B cell (primary cell): ENCODE data around the gene FLAD1. TPM values are rescaled to one million over a fixed set of nuclear protein-coding genes. Genes with fewer than 3 reads are reported as not detected.

Experiments used
- ATAC-seq: fragments of 200-7000 bp; cut with Tn5 transposase; one replicate; pipeline ENCODE4 v1.10.0; 2021; ENCODE audit warnings: low read depth, mild to moderate bottlenecking, moderate number of reproducible peaks, moderate library complexity
- CTCF ChIA-PET: fragments of 350-600 bp; sonication (Branson Sonifier 250); formaldehyde crosslinking; loops from one replicate; lab custom pipeline; 2021; ENCODE audit warnings: antibody characterized with exemption, inconsistent platforms; lab: Charles Lee
- POLR2A ChIA-PET: fragments of 350-600 bp; sonication (Branson Sonifier 250); formaldehyde crosslinking; loops from one replicate; lab custom pipeline; 2021; ENCODE audit warnings: antibody characterized with exemption; lab: Charles Lee
- DNase-seq: peaks from one replicate; pipeline ENCODE4 v3.0.0; 2013
- H2AFZ ChIP-seq: 2 replicates; pipeline ENCODE4 v1.6.1; 2012; ENCODE audit warnings: mild to moderate bottlenecking, low read depth, low read length; ENCODE audit not compliant: insufficient read depth, poor library complexity, severe bottlenecking
- H3K27ac ChIP-seq, 2 donors: 1 replicate in 1 of 2; 2 replicates in 1 of 2; pipeline ENCODE4 v1.5.1; 2012 to 2013; ENCODE audit warnings: low read length in 2 of 2, mild to moderate bottlenecking in 2 of 2, moderate library complexity in 1 of 2
- H3K27me3 ChIP-seq, 4 experiments: fragments of 200-600 bp in 1 of 4; sonication (generic) in 1 of 4; replicated peaks in 1 of 4; 1 replicate in 2 of 4; 2 replicates in 2 of 4; pipeline versions ENCODE4 v1.6.1 to v1.7.0; 2013 to 2016; ENCODE audit warnings: low read length in 3 of 4, mild to moderate bottlenecking in 2 of 4, mixed read lengths in 1 of 4, moderate library complexity in 1 of 4; ENCODE audit not compliant: insufficient read depth in 4 of 4, control insufficient read depth in 3 of 4; ENCODE audit errors: control extremely low read depth in 1 of 4
- H3K36me3 ChIP-seq, 2 experiments: replicated peaks in 1 of 2; 1 replicate in 1 of 2; 2 replicates in 1 of 2; pipeline versions ENCODE4 v1.6.1 to v1.7.1; 2013; ENCODE audit warnings: low read length in 1 of 2; ENCODE audit not compliant: insufficient read depth in 2 of 2, control insufficient read depth in 1 of 2; ENCODE audit errors: control extremely low read depth in 1 of 2, extremely low read depth in 1 of 2
- H3K4me1 ChIP-seq, 2 donors: fragments of 200-600 bp in 1 of 2; sonication (generic) in 1 of 2; 1 replicate in 1 of 2; 2 replicates in 1 of 2; pipeline versions ENCODE4 v1.5.1 to v1.6.1; 2013 to 2017; ENCODE audit warnings: low read length in 2 of 2; ENCODE audit not compliant: control insufficient read depth in 2 of 2, insufficient read depth in 2 of 2
- H3K4me2 ChIP-seq: replicated peaks from 2 replicates; pipeline ENCODE3; 2012; ENCODE audit warnings: mild to moderate bottlenecking, low read depth, low read length; ENCODE audit not compliant: poor library complexity, severe bottlenecking
- H3K4me3 ChIP-seq, 5 experiments: fragments of 200-600 bp in 1 of 5; sonication (generic) in 1 of 5; 1 replicate in 3 of 5; 2 replicates in 2 of 5; pipeline versions ENCODE4 v1.5.1 to v1.7.0; 2011 to 2016; ENCODE audit warnings: low read length in 4 of 5, mild to moderate bottlenecking in 4 of 5, low read depth in 2 of 5, control low read depth in 1 of 5, moderate library complexity in 1 of 5; ENCODE audit not compliant: insufficient read depth in 1 of 5; ENCODE audit errors: control extremely low read depth in 1 of 5, extremely low read depth in 1 of 5
- H3K79me2 ChIP-seq: fragments of 200-600 bp; sonication (generic); one replicate; pipeline ENCODE4 v1.6.0; 2016; ENCODE audit warnings: low read length; ENCODE audit not compliant: control insufficient read depth, insufficient read depth
- H3K9ac ChIP-seq: fragments of 200-600 bp; sonication (generic); 2 replicates; pipeline ENCODE4 v1.6.1; 2017; ENCODE audit warnings: mild to moderate bottlenecking, low read length, moderate library complexity
- H3K9me3 ChIP-seq, 3 donors: one replicate each; pipeline versions ENCODE4 v1.6.1 to v1.7.1; 2013; ENCODE audit warnings: low read length in 2 of 3; ENCODE audit not compliant: control insufficient read depth in 2 of 3, insufficient read depth in 1 of 3; ENCODE audit errors: control extremely low read depth in 1 of 3
- H4K20me1 ChIP-seq: 2 replicates; pipeline ENCODE4 v1.6.0; 2012; ENCODE audit warnings: mild to moderate bottlenecking, low read length; ENCODE audit not compliant: insufficient read depth, control insufficient read depth, poor library complexity, severe bottlenecking
- H3K27ac Mint-ChIP-seq: one replicate; pipeline ENCODE4 v1.8.0; 2021; ENCODE audit warnings: mixed read lengths
- H3K27me3 Mint-ChIP-seq: one replicate; pipeline ENCODE4 v1.8.0; 2021; ENCODE audit warnings: mixed read lengths
- H3K4me1 Mint-ChIP-seq: one replicate; pipeline ENCODE4 v1.8.0; 2021; ENCODE audit warnings: mixed read lengths
- H3K4me3 Mint-ChIP-seq: one replicate; pipeline ENCODE4 v1.8.0; 2021; ENCODE audit warnings: mixed read lengths
- H3K9me3 Mint-ChIP-seq: one replicate; pipeline ENCODE4 v1.8.0; 2022; ENCODE audit warnings: mixed read lengths; ENCODE audit not compliant: insufficient read depth
- EZH2 ChIP-seq: IDR thresholded peaks from 2 replicates; pipeline ENCODE4 v1.6.1; 2012; ENCODE audit warnings: borderline replicate concordance, low read depth, mild to moderate bottlenecking, moderate library complexity, low read length; ENCODE audit not compliant: insufficient read depth, poor library complexity, severe bottlenecking
- WGBS: methylation state at CpG from one replicate; pipeline ENCODE4 v1.1.5; 2013; ENCODE audit warnings: missing lambda C conversion rate; ENCODE audit not compliant: insufficient coverage; 5-methylcytosine and 5-hydroxymethylcytosine counted together
- intact Hi-C: fragments of 100-400 bp; cut with micrococcal nuclease; formaldehyde crosslinking; loops from one replicate; pipeline ENCODE4 v1.10.0; 2022
- polyA plus RNA-seq: library from polyadenylated mRNA; depleted of rRNA; stranded (reverse); fragments of >200 nt; gene quantifications from 2 replicates; pipeline ENCODE4 v1.2.3, GENCODE V29; 2012
- total RNA-seq, 2 donors: library from RNA; stranded (reverse); fragments of 120-200 nt in 1 of 2; gene quantifications; 1 replicate in 1 of 2; 2 replicates in 1 of 2; pipeline versions ENCODE4 v1.2.3 to v1.2.4, GENCODE V29; 2013 to 2022
- TF ChIP-seq, protein P1 (sequence below): fragments of 200-600 bp; IDR thresholded peaks from one replicate; pipeline ENCODE4 v1.8.0; 2022; ENCODE audit warnings: antibody characterized with exemption, mild to moderate bottlenecking

FLAD1 gene
- total and polyA plus RNA-seq, 2 donors (not counting 1 experiment from before 2014, with no cell fraction given), result 51.4 to 83.0 TPM

DNA sequence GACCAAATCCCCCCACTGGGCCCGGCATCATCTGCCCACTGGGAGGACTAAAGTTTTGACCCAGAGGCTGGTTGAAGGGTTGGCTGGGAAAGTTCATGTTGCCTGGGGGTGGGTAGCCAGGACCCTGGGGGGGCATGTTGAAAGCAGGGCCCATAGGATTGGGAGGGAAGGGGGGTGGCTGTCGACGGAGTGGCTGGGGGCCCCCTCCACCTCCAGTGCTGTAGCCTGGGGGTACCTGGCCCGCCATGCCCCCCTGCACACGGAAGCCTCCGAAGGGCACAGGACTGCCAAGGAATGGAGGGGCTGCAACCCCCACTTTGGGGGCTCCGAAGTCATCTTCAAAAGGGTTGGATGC, 23.7 kb upstream of the FLAD1 start:
- no peak overlapping the region for H3K4me3 ChIP-seq
- H3K36me3 ChIP-seq, result peaks cover 0 to 34% of the 10 kb centered on the region in 2 experiments
- no peaks in the 10 kb centered on the region for H3K27me3 Mint-ChIP-seq
- CTCF ChIA-PET, result interaction anchor here (0.7 to 6.5 kb wide), 4 partner anchors 13 to 60 kb away, joined by 3 to 38 read pairs (median 4); partner anchors contain the start of genes CKS1B, FLAD1 and SHC1
- peaks cover 50% of the 10 kb centered on the region for H3K4me1 Mint-ChIP-seq
- no peak for TF ChIP-seq EZH2
- TF ChIP-seq, protein P1, sequence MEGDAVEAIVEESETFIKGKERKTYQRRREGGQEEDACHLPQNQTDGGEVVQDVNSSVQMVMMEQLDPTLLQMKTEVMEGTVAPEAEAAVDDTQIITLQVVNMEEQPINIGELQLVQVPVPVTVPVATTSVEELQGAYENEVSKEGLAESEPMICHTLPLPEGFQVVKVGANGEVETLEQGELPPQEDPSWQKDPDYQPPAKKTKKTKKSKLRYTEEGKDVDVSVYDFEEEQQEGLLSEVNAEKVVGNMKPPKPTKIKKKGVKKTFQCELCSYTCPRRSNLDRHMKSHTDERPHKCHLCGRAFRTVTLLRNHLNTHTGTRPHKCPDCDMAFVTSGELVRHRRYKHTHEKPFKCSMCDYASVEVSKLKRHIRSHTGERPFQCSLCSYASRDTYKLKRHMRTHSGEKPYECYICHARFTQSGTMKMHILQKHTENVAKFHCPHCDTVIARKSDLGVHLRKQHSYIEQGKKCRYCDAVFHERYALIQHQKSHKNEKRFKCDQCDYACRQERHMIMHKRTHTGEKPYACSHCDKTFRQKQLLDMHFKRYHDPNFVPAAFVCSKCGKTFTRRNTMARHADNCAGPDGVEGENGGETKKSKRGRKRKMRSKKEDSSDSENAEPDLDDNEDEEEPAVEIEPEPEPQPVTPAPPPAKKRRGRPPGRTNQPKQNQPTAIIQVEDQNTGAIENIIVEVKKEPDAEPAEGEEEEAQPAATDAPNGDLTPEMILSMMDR, result no peak
- H3K4me3 Mint-ChIP-seq, result peak overlapping the region; percentile 50
- peaks cover 38 to 53% of the 10 kb centered on the region in 2 donors for H3K4me1 ChIP-seq
- H3K27ac Mint-ChIP-seq, result peak overlapping the region; percentile 61
- no peaks in the 10 kb centered on the region for H3K9me3 Mint-ChIP-seq
- H3K79me2 ChIP-seq, result peaks cover 72% of the 10 kb centered on the region
- H3K4me2 ChIP-seq, result no peak overlapping the region
- 96% methylated on average over 4 of the region's 7 CpGs for WGBS
- H3K27ac ChIP-seq, result no peak overlapping the region
- no peaks in the 10 kb centered on the region for H3K9me3 ChIP-seq
- ATAC-seq (no peak), DNase-seq (no peak)
- peaks cover 36% of the 10 kb centered on the region for H4K20me1 ChIP-seq
- H2AFZ ChIP-seq, result no peak overlapping the region
- no peaks in the 10 kb centered on the region for H3K27me3 ChIP-seq
- POLR2A ChIA-PET, result no interaction called here
- intact Hi-C loops, result loop anchor here (5.0 kb wide), 1 partner anchor 352 kb away; the partner anchor contains the start of gene ADAR
- H3K9ac ChIP-seq, result no peak overlapping the region

DNA sequence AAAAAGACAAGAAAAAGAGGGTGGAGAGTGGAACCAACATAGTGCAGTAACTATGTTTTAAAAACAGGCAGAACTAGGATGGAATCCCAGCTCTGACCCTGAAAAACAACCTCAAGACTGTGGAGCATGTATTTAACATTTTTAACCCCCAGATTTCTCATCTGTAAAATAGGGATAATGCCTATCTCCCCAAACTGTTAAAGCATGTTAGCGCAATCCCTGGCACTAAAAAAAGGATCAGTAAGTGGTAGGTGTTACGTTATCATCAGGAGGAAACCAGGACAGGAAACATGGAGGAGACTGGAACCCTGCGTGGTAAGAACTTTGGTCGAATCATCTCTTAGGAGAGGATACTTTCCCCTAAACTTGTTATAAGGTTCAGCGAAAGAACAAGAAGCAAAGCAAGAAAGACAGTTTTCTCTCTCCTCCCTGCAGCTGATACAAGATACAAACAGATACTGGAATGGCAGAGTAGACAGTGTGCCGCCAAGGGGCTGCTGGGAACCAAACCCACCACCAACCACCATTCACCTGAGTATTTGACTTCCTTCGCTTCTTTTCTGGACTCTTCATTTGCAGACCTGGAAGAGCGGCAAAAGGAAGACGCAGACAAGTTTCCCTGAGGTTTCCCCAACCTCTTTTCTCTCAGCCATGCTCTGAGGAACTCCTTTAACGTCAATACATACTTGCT, 22.6 kb upstream of the FLAD1 start:
- H3K4me1 ChIP-seq, result peaks cover 26 to 41% of the 10 kb centered on the region in 2 donors
- Mint-ChIP-seq H3K27me3 (no peaks in the 10 kb centered on the region), H3K27ac (peak overlapping the region; percentile 93), H3K9me3 (no peaks in the 10 kb centered on the region), H3K4me3 (peak overlapping the region; percentile 91), H3K4me1 (peaks cover 38% of the 10 kb centered on the region)
- no peaks in the 10 kb centered on the region for H3K27me3 ChIP-seq
- ATAC-seq (no peak), DNase-seq (no peak)
- POLR2A ChIA-PET, result interaction anchor here (0.5 to 2.5 kb wide), 10 partner anchors 14 to 189 kb away, joined by 3 to 26 read pairs (median 6); partner anchors contain the start of genes CKS1B and PMVK
- H4K20me1 ChIP-seq, result peaks cover 27% of the 10 kb centered on the region
- CTCF ChIA-PET, result interaction anchor here (0.7 to 6.5 kb wide), 10 partner anchors 8 to 101 kb away, joined by 3 to 61 read pairs (median 8); partner anchors contain the start of genes CKS1B, LENEP, PMVK and SHC1
- peak overlapping the region; percentile 76 to 96 for H3K27ac ChIP-seq
- peaks cover 65% of the 10 kb centered on the region for H3K79me2 ChIP-seq
- peak overlapping the region; percentile 62 to 91 (median 81) for H3K4me3 ChIP-seq
- H3K4me2 ChIP-seq, result peak overlapping the region; percentile 94
- peak overlapping the region; percentile 86 for H3K9ac ChIP-seq
- intact Hi-C loops, result loop anchor here (1.0 to 2.0 kb wide), 5 partner anchors 13 to 402 kb away; partner anchors contain the start of genes FLAD1 and UBE2Q1
- peaks cover 6 to 40% of the 10 kb centered on the region in 2 experiments for H3K36me3 ChIP-seq
- H3K9me3 ChIP-seq, result no peaks in the 10 kb centered on the region
- TF ChIP-seq, protein P1, result no peak
- no peak for TF ChIP-seq EZH2
- H2AFZ ChIP-seq, result peak overlapping the region; percentile 8
- WGBS, result 5% methylated on average over 3 of the region's 10 CpGs
